SK-N-SH (cell line): Measurements from ENCODE around the gene PRKG1. TPM values are rescaled to one million over a fixed set of nuclear protein-coding genes. Genes with fewer than 3 reads are reported as not detected.

Source experiments
- CTCF ChIA-PET: fragments of 300-600, 350-600 bp; formaldehyde crosslinking; extraction: SDS; loops from one replicate; lab custom pipeline; 2021; lab: Yijun Ruan, JAX
- POLR2A ChIA-PET: fragments of 350-600 bp; sonication (Branson Sonifier 250); formaldehyde crosslinking; extraction: SDS; loops from one replicate; lab custom pipeline; 2020; ENCODE audit warnings: antibody characterized with exemption, inconsistent platforms; lab: Yijun Ruan, JAX
- DNase-seq: peaks from one replicate; pipeline ENCODE4 v3.0.0; 2012
- H2AFZ ChIP-seq: fragments of 200-600 bp; sonication (generic); 2 replicates; pipeline ENCODE4 v1.8.1; 2016; ENCODE audit warnings: antibody characterized with exemption, mild to moderate bottlenecking, low read depth
- H3F3A ChIP-seq: fragments of 200-600 bp; sonication (generic); replicated peaks from 2 replicates; pipeline ENCODE3; 2016; ENCODE audit warnings: antibody characterized with exemption, mild to moderate bottlenecking; ENCODE audit not compliant: insufficient read depth
- H3K27ac ChIP-seq, 2 experiments: fragments of 200-500 bp in 1 of 2; fragments of 200-600 bp in 1 of 2; sonication (Bioruptor generic) in 1 of 2; sonication (generic), shearing (Covaris generic) in 1 of 2; 2 replicates each; pipeline versions ENCODE4 v1.5.1 to v1.6.1; 2014 to 2016; ENCODE audit warnings: low read depth in 2 of 2, inconsistent platforms in 1 of 2, low read length in 1 of 2, mild to moderate bottlenecking in 1 of 2, mixed read lengths in 1 of 2
- H3K27me3 ChIP-seq: fragments of 200-600 bp; sonication (generic), shearing (Covaris generic); 2 replicates; pipeline ENCODE4 v1.6.1; 2016; ENCODE audit warnings: mixed run types; ENCODE audit not compliant: insufficient read depth
- H3K36me3 ChIP-seq, 2 experiments: fragments of 200-500 bp in 1 of 2; fragments of 200-600 bp in 1 of 2; sonication (Bioruptor generic) in 1 of 2; sonication (generic) in 1 of 2; replicated peaks in 1 of 2; 2 replicates each; pipeline versions ENCODE3 to v1.5.1; 2014 to 2016; ENCODE audit warnings: low read length in 1 of 2, mild to moderate bottlenecking in 1 of 2; ENCODE audit not compliant: insufficient read depth in 2 of 2, control insufficient read depth in 1 of 2
- H3K4me1 ChIP-seq, 2 experiments: fragments of 200-500 bp in 1 of 2; fragments of 200-600 bp in 1 of 2; sonication (Bioruptor generic) in 1 of 2; sonication (generic), shearing (Covaris generic) in 1 of 2; 2 replicates each; pipeline versions ENCODE4 v1.5.1 to v1.6.1; 2014 to 2016; ENCODE audit warnings: low read depth in 1 of 2, low read length in 1 of 2, mixed run types in 1 of 2; ENCODE audit not compliant: insufficient read depth in 2 of 2, control insufficient read depth in 1 of 2
- H3K4me2 ChIP-seq: fragments of 200-600 bp; sonication (generic), shearing (Covaris generic); 2 replicates; pipeline ENCODE4 v1.6.1; 2017; ENCODE audit warnings: mixed run types
- H3K4me3 ChIP-seq, 2 experiments: fragments of 200-500 bp in 1 of 2; fragments of 200-600 bp in 1 of 2; sonication (Bioruptor generic) in 1 of 2; sonication (generic), shearing (Covaris generic) in 1 of 2; 2 replicates each; pipeline versions ENCODE4 v1.5.1 to v1.8.1; 2014 to 2016; ENCODE audit warnings: low read depth in 2 of 2, inconsistent platforms in 1 of 2, low read length in 1 of 2, mild to moderate bottlenecking in 1 of 2, mixed read lengths in 1 of 2, moderate library complexity in 1 of 2
- H3K79me2 ChIP-seq: fragments of 200-600 bp; sonication (generic); 2 replicates; pipeline ENCODE4 v1.8.1; 2017; ENCODE audit warnings: mild to moderate bottlenecking; ENCODE audit not compliant: insufficient read depth
- H3K9ac ChIP-seq: fragments of 200-600 bp; sonication (generic); 2 replicates; pipeline ENCODE4 v1.6.1; 2017; ENCODE audit warnings: mixed run types
- H3K9me2 ChIP-seq: fragments of 200-600 bp; sonication (generic); 2 replicates; pipeline ENCODE4 v1.6.1; 2017; ENCODE audit warnings: mixed run types
- H3K9me3 ChIP-seq: fragments of 200-600 bp; sonication (generic); 2 replicates; pipeline ENCODE4 v1.6.1; 2017; ENCODE audit warnings: mixed run types, mild to moderate bottlenecking, moderate library complexity
- H4K20me1 ChIP-seq: fragments of 200-600 bp; sonication (generic); 2 replicates; pipeline ENCODE4 v1.6.1; 2017; ENCODE audit warnings: mild to moderate bottlenecking, mixed run types; ENCODE audit not compliant: insufficient read depth
- CTCF ChIP-seq: fragments of 200-600 bp; sonication (generic); IDR thresholded peaks from 2 replicates; pipeline ENCODE4 v1.6.1; 2017; ENCODE audit warnings: antibody characterized with exemption, mild to moderate bottlenecking, moderate library complexity
- ELF1 ChIP-seq: IDR thresholded peaks from 2 replicates; pipeline ENCODE4 v1.4.0; 2012
- EP300 ChIP-seq, 2 experiments: IDR thresholded peaks; 2 replicates each; pipeline versions ENCODE4 v1.4.0 to v1.6.1; 2012; ENCODE audit warnings: borderline replicate concordance in 1 of 2, low read depth in 1 of 2, low read length in 1 of 2
- FOSL2 ChIP-seq: IDR thresholded peaks from 2 replicates; pipeline ENCODE4 v1.4.0; 2012; ENCODE audit warnings: low read depth, mild to moderate bottlenecking, moderate library complexity, borderline replicate concordance
- GATA2 ChIP-seq: sonication (generic); formaldehyde crosslinking; IDR thresholded peaks from 2 replicates; pipeline ENCODE4 v1.5.0; 2020; ENCODE audit warnings: mild to moderate bottlenecking, missing genetic modification reagents
- MAX ChIP-seq: IDR thresholded peaks from 2 replicates; pipeline ENCODE4 v1.4.0; 2012; ENCODE audit warnings: low read depth
- MEF2A ChIP-seq: IDR thresholded peaks from 2 replicates; pipeline ENCODE4 v1.4.0; 2012; ENCODE audit warnings: low read depth, borderline replicate concordance
- MXI1 ChIP-seq: IDR thresholded peaks from 2 replicates; pipeline ENCODE4 v1.6.1; 2012; ENCODE audit warnings: mild to moderate bottlenecking, low read depth, low read length, improper control_type of control experiment
- RXRA ChIP-seq: IDR thresholded peaks from 2 replicates; pipeline ENCODE4 v1.4.0; 2012; ENCODE audit warnings: low read depth, mild to moderate bottlenecking, borderline replicate concordance
- SIN3A ChIP-seq: IDR thresholded peaks from 2 replicates; pipeline ENCODE4 v1.6.1; 2012; ENCODE audit warnings: low read depth, mild to moderate bottlenecking, low read length, moderate library complexity, borderline replicate concordance
- TCF12 ChIP-seq: IDR thresholded peaks from 2 replicates; pipeline ENCODE4 v1.4.0; 2012
- WGBS: methylation state at CpG from one replicate; pipeline ENCODE4 v1.1.6; 2017; ENCODE audit warnings: low lambda C conversion rate; 5-methylcytosine and 5-hydroxymethylcytosine counted together
- polyA plus RNA-seq, 3 experiments: library from polyadenylated mRNA; depleted of rRNA; stranded (reverse); fragments of >200 nt; gene quantifications; 2 replicates each; pipeline ENCODE4 v1.2.3, GENCODE V29; 2012
- TF ChIP-seq, protein P1 (sequence below): IDR thresholded peaks from 2 replicates; pipeline ENCODE4; 2012
- TF ChIP-seq, protein P2 (sequence below): IDR thresholded peaks from 2 replicates; pipeline ENCODE4 v1.4.0; 2012; ENCODE audit warnings: low read depth, borderline replicate concordance

PRKG1 gene
- polyA plus RNA-seq, 1 of the 3 experiments (the other 2 are of a cell fraction), result 4.1 TPM

DNA sequence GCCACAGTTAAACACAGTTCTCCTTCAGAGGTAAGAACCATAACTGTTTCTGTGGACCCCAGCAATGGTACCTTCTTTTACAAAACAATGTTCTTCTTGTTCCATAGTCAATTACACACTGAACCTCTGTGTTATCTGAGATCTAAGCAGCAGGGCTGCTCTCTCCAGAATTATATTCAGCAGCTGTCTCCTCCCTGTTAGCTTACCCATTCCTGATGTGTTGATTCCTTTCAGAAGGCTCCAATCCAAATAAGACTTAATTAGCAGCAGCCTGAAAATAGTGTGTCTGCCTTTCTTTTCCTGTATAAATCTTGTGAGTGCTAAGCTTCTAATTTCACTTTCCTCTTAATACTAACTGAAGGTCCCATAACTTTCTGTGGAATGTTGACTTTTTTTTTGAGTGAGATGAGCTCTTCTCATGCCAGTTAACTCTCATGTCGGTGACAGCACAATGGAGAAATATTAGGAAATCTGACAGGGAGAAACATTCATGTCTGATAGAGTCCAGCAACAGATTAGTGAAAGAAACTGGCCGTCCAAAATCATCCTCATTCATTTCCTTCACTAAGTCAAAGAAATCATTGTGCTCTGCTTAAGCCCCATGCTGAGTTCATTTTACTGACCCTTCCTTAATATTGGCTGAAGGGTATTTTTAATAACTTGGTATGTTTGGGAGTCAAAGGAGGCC, 226.5 kb downstream of the PRKG1 start:
- no peak overlapping the region; the same call in 1 of the 2 replicates for H3K9ac ChIP-seq

DNA sequence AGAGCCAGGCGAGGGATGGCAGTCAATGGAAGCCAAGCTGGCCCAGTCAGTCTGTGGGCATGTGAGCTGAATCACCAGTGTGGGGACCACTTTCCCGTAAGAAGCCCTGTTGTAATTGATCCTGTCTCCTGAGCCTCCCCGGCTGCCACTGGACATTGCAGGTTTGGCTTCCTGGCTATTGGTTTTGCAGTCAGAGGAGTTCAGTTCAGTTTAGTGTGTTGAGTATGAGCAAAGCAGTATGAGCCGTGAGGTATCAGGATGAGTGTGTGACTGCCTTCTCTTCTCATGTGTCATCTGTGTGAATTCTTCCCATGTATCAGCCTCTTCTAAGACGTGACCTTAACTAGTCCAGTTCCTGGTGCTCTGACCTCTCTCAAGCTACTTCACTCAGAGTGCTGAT, 227.4 kb downstream of the PRKG1 start:
- no peaks in the 10 kb centered on the region for H3K9me2 ChIP-seq
- no peak overlapping the region for H2AFZ ChIP-seq
- H3K4me3 ChIP-seq, result no peak overlapping the region
- H4K20me1 ChIP-seq, result no peaks in the 10 kb centered on the region
- no peaks in the 10 kb centered on the region for H3K36me3 ChIP-seq
- POLR2A ChIA-PET, result no interaction called here
- H3K4me2 ChIP-seq, result peak overlapping the region; percentile 47
- TF ChIP-seq, protein P1, sequence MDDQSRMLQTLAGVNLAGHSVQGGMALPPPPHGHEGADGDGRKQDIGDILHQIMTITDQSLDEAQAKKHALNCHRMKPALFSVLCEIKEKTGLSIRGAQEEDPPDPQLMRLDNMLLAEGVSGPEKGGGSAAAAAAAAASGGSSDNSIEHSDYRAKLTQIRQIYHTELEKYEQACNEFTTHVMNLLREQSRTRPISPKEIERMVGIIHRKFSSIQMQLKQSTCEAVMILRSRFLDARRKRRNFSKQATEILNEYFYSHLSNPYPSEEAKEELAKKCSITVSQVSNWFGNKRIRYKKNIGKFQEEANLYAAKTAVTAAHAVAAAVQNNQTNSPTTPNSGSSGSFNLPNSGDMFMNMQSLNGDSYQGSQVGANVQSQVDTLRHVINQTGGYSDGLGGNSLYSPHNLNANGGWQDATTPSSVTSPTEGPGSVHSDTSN, result 0 out of 2 replicates have a peak, but pooled peaks have one; percentile 37
- TF ChIP-seq RXRA, result no peak
- H3K79me2 ChIP-seq, result no peaks in the 10 kb centered on the region
- no peaks in the 10 kb centered on the region for H3K9me3 ChIP-seq
- peaks cover 3 to 24% of the 10 kb centered on the region in 2 experiments for H3K4me1 ChIP-seq
- peak overlapping the region; percentile 67 to 90 for H3K27ac ChIP-seq
- no peaks in the 10 kb centered on the region for H3K27me3 ChIP-seq
- H3F3A ChIP-seq, result peaks cover 15% of the 10 kb centered on the region
- no peak overlapping the region for H3K9ac ChIP-seq
- 44% methylated on average over 4 of the region's 5 CpGs for WGBS
- CTCF ChIA-PET, result no interaction called here
- no peak for DNase-seq

More for the DNA sequence above, 226.5 kb downstream of the PRKG1 start:
- no peaks in the 10 kb centered on the region for H3K36me3 ChIP-seq
- H3K4me1 ChIP-seq, result peaks cover 3 to 24% of the 10 kb centered on the region in 2 experiments
- CTCF ChIA-PET, result no interaction called here
- no peaks in the 10 kb centered on the region for H3K79me2 ChIP-seq
- H3K27me3 ChIP-seq, result no peaks in the 10 kb centered on the region
- peak overlapping the region; percentile 47 for H3K4me2 ChIP-seq
- H3K9me3 ChIP-seq, result no peaks in the 10 kb centered on the region
- H2AFZ ChIP-seq, result no peak overlapping the region
- peaks cover 15% of the 10 kb centered on the region for H3F3A ChIP-seq
- no peak overlapping the region; a peak in 1 of 4 replicates for H3K4me3 ChIP-seq
- peak overlapping the region; percentile 67 to 90 for H3K27ac ChIP-seq
- H4K20me1 ChIP-seq, result no peaks in the 10 kb centered on the region
- WGBS, result 11% methylated on average over 2 of the region's 2 CpGs
- DNase-seq, result no peak
- TF ChIP-seq, protein P1, result peak; percentile 52; the same call in 1 of the 2 replicates
- TF ChIP-seq GATA2 (CRISPR knock-in tag) (peak; percentile 33; the same call in 1 of the 2 replicates), EP300 (IDR thresholded peaks at IDR 0.05; ENCODE audit: borderline replicate concordance in 1 of 2, low read depth in 1 of 2, low read length in 1 of 2) (peak; percentile 4 to 56; a peak in 3 of 4 replicates), SIN3A (no peak)
- no peaks in the 10 kb centered on the region for H3K9me2 ChIP-seq
- POLR2A ChIA-PET, result interaction anchor here (0.7 kb wide), 1 partner anchor 584 kb away, joined by 3 read pairs; no protein-coding TSS in a partner anchor

DNA sequence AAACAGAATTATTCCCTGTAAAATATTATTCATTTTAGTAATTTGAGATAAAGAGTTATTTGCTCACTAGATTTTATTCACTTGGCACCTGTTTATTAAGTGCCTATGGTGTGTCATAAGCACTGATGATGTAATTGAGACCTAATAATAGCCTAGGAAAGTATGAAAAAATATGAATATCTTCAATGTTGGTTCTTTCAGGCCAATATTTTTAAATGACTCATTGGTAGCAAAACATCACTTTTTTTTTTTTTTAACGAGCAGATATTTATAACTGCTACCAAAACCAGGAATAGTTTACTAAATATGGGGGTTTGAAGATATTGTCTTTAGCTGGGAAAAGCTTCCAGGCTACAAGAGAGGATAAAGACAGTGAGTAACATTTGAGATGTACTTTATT, 228.0 kb downstream of the PRKG1 start:
- Histone ChIP-seq H3K4me2 (no peak overlapping the region), H4K20me1 (no peaks in the 10 kb centered on the region), H3K4me3 (no peak overlapping the region), H3K36me3 (no peaks in the 10 kb centered on the region), H3K9me2 (no peaks in the 10 kb centered on the region), H3K27me3 (no peaks in the 10 kb centered on the region), H3K4me1 (peaks cover 3 to 19% of the 10 kb centered on the region in 2 experiments), H3F3A (peaks cover 15% of the 10 kb centered on the region), H2AFZ (no peak overlapping the region), H3K9ac (no peak overlapping the region), H3K27ac (peak overlapping the region; percentile 67 to 90; a peak in 3 of 4 replicates), H3K9me3 (no peaks in the 10 kb centered on the region), H3K79me2 (no peaks in the 10 kb centered on the region)
- ChIA-PET CTCF (no interaction called here), POLR2A (no interaction called here)
- WGBS, result 57% methylated on average over 1 of the region's 1 CpG
- DNase-seq, result no peak
- TF ChIP-seq CTCF (no peak), RXRA (no peak), TCF12 (0 out of 2 replicates have a peak, but pooled peaks have one; percentile 4), MEF2A (peak; percentile 52; the same call in 1 of the 2 replicates), MAX (no peak), FOSL2 (peak; percentile 23; the same call in 1 of the 2 replicates), ELF1 (no peak), MXI1 (no peak)
- TF ChIP-seq, protein P2, sequence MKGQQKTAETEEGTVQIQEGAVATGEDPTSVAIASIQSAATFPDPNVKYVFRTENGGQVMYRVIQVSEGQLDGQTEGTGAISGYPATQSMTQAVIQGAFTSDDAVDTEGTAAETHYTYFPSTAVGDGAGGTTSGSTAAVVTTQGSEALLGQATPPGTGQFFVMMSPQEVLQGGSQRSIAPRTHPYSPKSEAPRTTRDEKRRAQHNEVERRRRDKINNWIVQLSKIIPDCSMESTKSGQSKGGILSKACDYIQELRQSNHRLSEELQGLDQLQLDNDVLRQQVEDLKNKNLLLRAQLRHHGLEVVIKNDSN, result no peak
- TF ChIP-seq, protein P1, result no peak
